Dedifferentiated amniotic fluid mesenchymal stem cell (primary cell): Measurements from ENCODE around the gene NFATC2IP.
A peak's percentile ranks its signal among the peaks of the same experiment; 100 is the strongest.

Source experiments
- DNase-seq: peaks from one replicate; pipeline ENCODE4 v3.0.0-alpha.2; 2016; ENCODE audit errors: extremely low spot score

NFATC2IP gene

DNA sequence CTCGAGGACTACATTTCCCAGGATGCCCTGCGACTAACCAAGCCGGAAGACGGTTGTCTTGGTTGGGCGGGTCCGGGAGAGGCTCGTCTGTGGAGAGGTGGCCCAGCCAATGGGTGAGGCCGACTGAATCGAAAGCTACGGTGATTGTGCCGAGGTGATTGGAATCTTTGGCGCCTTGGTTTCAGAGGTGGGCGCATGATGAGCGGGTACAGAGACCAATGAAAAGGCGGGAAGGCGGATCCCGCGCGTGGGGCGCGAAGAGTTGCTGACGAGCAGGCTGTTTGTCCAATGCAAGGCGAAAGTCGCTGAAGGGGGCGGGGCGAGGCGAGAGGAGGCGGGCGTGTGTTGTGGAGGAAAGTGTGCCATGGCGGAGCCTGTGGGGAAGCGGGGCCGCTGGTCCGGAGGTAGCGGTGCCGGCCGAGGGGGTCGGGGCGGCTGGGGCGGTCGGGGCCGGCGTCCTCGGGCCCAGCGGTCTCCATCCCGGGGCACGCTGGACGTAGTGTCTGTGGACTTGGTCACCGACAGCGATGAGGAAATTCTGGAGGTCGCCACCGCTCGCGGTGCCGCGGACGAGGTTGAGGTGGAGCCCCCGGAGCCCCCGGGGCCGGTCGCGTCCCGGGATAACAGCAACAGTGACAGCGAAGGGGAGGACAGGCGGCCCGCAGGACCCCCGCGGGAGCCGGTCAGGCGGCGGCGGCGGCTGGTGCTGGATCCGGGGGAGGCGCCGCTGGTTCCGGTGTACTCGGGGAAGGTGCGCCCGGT is at the start of gene NFATC2IP:
Gene NFATC2IP (plus strand): TSS at position 290 of the 762 bp plus-strand sequence. CDS start 75 bp downstream, at position 365.
- DNase-seq: peak; percentile 100

GRCh38 chr16:28901862-28902261 is 48.9 kb upstream of the NFATC2IP start:
- DNase-seq: no peak

GRCh38 chr16:28902909-28903308 is 47.8 kb upstream of the NFATC2IP start:
- DNase-seq: no peak

DNA sequence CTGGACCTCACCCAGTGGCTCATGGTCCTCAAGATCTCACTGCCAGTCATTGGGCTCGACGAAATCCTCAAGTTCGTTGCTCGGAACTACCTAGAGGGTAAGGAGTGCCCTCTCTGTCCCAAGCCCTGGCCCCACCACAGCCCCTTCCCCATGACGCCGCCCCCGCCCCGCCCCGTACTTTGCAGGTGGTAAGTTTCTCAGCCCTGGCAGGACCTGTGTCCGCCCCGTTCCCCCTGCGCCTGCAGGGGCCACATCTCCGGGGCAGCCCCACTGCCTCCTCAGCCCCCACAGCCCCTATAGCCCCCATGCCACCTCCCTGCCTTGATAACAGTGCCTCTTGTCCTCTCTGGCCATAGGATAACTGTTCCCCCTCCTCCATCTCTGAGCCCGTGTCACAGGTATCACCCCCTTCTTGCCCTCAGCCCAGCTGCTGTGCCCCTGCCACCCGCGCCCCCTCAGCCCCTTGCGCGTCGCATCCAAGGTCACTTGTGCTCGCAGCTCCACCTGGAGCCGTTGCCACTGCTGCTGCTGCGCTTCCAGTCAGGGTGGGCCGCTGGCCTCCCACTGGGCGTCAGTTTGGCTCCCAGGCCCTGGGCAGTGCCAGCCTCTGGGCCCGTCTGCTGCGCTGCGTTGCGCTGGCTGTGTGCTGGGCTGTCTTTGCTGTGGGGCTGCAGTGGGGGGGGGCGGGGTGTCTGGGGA is 47.2 kb upstream of the NFATC2IP start:
- DNase-seq: no peak

- no peak for DNase-seq
Observed at GRCh38 chr16:28904363-28904762, 46.4 kb upstream of the NFATC2IP start.

DNA sequence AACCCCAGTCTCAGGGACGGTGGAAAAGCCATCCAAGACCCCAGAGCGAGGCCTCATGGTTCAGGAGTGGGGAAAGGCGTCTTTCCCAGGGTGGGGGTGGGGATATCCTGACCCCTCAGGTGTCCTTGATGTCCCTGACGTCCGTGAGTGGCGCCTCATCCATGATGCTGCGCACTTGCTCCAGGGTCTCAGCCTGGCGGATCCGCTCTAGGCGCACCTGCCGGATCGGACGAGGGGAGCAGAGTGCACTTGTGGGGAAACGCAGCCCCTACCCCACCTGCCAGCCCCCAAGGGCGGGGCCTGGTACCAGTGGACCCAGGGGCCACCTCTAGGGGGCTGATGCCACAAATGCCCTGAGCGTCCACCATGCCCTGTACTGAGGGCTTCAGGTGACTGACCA is 45.9 kb upstream of the NFATC2IP start:
- DNase-seq: no peak

- no peak for DNase-seq
Observed at GRCh38 chr16:28905229-28905754, 45.4 kb upstream of the NFATC2IP start.

DNA sequence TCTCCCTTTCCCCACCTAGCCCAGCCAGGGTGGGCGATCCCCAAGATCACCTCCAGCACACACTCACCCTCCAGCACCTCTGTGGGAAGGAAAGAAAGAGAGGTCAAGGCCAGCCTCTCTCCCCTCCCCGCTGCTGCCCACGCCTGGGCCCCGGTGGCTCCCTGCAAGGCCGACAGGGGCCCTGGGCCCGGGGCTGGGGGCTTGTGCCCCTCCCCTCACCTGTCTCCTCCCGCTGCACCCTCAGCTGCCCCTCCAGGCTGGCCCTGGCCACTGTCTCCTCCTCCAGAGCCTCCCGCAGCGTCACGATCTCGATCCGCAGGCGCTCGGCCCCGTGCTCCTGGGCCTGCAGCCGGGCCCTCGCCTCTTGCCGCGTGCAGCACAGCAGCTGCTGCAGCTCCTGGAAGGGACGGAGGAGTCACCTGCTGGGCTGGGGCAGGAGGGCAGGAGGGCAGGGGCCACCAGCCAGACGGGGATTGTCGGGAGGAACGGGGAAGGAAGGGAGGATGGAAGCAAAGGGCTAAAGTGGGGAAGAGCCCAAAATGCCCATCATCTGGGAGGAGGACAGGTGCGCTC is 44.9 kb upstream of the NFATC2IP start:
- no peak for DNase-seq

DNA sequence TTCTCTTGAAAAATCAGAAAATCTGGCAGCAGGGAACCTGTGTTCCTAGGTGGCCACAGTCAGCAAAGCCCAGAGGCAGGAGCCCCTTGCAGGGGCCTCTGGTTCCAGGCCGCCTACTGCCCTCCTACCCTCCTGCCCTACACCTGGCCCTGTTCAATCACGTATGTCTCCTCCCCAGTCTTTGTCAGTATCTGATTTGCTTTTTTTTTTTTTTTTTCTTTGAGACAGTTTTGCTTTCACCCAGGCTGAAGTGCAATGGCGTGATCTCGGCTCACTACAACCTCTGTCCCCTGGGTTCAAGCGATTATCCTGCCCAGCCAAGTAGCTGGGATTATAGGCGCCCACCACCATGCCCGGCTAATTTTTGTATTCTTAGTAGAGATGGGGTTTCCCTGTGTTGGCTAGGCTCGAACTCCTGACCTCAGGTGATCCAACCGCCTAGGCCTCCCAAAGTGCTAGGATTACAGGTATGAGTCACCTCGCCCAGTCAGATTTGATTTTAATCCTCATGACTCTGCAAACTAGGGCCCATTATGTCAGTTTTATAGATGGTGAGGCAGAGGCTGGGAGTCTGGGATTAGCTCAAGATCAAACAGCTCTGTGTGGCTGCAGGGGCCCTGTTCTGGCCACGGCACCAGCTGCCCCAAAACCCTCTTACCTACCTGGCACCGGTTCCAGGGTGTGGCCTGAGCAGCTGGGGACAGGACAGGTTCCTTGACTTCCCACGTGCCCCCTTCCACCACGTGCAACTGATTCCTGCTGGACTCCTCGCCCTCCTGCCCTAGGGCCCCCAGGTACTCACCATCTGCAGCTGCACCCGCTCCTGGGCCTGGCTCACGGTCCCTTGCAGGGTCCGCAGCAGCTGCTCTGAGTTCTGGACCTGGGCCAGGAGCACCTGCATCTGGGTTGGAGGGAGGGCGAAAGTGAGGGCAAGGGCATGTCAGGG is 40.4 kb upstream of the NFATC2IP start:
- DNase-seq: no peak

GRCh38 chr16:28912558-28912957 is 38.2 kb upstream of the NFATC2IP start:
- no peak for DNase-seq

GRCh38 chr16:28913946-28914724 is 36.6 kb upstream of the NFATC2IP start:
- no peak for DNase-seq

- no peak for DNase-seq
Observed at GRCh38 chr16:28915181-28915580, 35.6 kb upstream of the NFATC2IP start.

GRCh38 chr16:28917095-28917494 is 33.6 kb upstream of the NFATC2IP start:
- no peak for DNase-seq

- no peak for DNase-seq
Observed at GRCh38 chr16:28918698-28919097, 32.0 kb upstream of the NFATC2IP start.

GRCh38 chr16:28923231-28923587 is 27.5 kb upstream of the NFATC2IP start:
- no peak for DNase-seq

- no peak for DNase-seq
Observed at GRCh38 chr16:28923652-28924398, 26.9 kb upstream of the NFATC2IP start.

DNA sequence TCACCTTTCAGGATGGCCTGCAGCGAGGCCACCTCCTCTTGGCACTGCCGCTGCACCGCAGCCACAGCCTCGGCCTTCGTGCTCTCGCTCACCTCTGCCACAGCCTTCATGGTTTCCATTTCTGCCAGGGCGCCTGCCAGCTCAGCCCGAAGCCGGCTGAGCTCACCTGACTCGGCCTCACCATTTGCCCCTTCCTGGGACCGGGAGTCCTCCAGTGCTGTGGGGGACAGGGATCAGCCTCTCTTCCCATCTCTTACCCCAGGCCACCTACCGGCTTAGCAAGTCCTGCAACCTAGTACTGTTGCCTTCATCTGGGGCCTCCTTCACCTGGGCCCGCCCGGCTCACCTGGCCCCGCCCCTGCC is 26.4 kb upstream of the NFATC2IP start:
- no peak for DNase-seq

DNA sequence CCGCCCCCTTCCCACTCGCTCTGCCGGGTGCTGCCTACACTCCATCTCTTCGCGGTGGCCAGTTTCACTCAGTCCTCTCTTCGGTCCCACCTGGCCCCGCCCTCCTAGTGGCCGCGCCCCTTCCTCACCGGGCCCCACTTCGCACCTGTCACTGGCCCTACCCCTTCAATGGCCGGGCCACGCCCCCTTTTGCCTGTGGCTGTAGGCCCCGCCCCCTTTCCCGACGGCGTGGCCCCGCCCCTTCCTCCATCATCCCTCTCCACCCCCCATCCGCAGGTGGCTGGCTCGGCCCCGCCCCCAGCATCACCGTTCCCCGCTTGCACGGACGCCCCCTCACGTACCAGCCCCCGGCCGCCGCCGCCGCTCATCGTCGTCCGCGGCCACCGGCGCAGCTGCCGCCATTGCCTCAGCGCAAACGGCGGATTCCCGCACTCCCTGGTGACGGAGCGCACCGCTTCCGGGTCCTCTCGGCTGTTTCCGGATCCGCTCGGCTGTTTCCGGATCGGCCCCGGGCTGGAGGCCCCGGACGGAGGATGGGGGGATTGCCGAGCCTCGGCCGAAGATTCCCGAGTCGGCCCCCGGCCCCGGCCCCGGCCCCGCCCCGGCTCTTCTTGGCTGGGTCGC is 25.9 kb upstream of the NFATC2IP start, which contains the start of gene RABEP2:
Gene RABEP2 (minus strand): TSS at position 477 of the 624 bp plus-strand sequence. CDS start 75 bp downstream, at position 402.
- peak; percentile 86 for DNase-seq

GRCh38 chr16:28925386-28926228 is 25.1 kb upstream of the NFATC2IP start:
- peak; percentile 66 for DNase-seq
